Activated naive CD4-positive, alpha-beta T cell treated with anti-CD3 and anti-CD28 coated beads, Interleukin-2, amount 50 U/mL, for 24 hours (primary cell): ENCODE measurements around the gene HES3.
"Not testable (repeated sequence)": the region's sequence is repeated elsewhere in the genome, so short reads cannot be mapped to it uniquely, and the experiment has no call there.

Experiments used
- H3K27ac Mint-ChIP-seq: one replicate; pipeline ENCODE4 v1.8.0; 2021; ENCODE audit warnings: mild to moderate bottlenecking, mixed read lengths
- H3K27me3 Mint-ChIP-seq: one replicate; pipeline ENCODE4 v1.8.0; 2021; ENCODE audit warnings: mixed read lengths
- H3K36me3 Mint-ChIP-seq: one replicate; pipeline ENCODE4 v1.8.0; 2021; ENCODE audit warnings: mixed read lengths
- H3K4me1 Mint-ChIP-seq: one replicate; pipeline ENCODE4 v1.8.0; 2021; ENCODE audit warnings: mixed read lengths
- H3K4me3 Mint-ChIP-seq: one replicate; pipeline ENCODE4 v1.8.0; 2021; ENCODE audit warnings: mild to moderate bottlenecking, mixed read lengths
- H3K9me3 Mint-ChIP-seq: one replicate; pipeline ENCODE4 v1.8.0; 2021; ENCODE audit warnings: mixed read lengths

Gene HES3

GRCh38 chr1:6210591-6211355, 33.2 kb upstream of the HES3 start:
- no peak overlapping the region for H3K4me3 Mint-ChIP-seq
- no peaks in the 10 kb centered on the region for H3K4me1 Mint-ChIP-seq
- H3K27me3 Mint-ChIP-seq = peaks cover 17% of the 10 kb centered on the region
- no peaks in the 10 kb centered on the region for H3K36me3 Mint-ChIP-seq
- H3K27ac Mint-ChIP-seq = no peak overlapping the region
- H3K9me3 Mint-ChIP-seq = no peaks in the 10 kb centered on the region

- Mint-ChIP-seq H3K27me3 (peaks cover 16% of the 10 kb centered on the region), H3K4me3 (no peak overlapping the region), H3K36me3 (no peaks in the 10 kb centered on the region), H3K4me1 (no peaks in the 10 kb centered on the region), H3K9me3 (no peaks in the 10 kb centered on the region), H3K27ac (no peak overlapping the region)
Observed at GRCh38 chr1:6211731-6212130, 32.2 kb upstream of the HES3 start.

DNA sequence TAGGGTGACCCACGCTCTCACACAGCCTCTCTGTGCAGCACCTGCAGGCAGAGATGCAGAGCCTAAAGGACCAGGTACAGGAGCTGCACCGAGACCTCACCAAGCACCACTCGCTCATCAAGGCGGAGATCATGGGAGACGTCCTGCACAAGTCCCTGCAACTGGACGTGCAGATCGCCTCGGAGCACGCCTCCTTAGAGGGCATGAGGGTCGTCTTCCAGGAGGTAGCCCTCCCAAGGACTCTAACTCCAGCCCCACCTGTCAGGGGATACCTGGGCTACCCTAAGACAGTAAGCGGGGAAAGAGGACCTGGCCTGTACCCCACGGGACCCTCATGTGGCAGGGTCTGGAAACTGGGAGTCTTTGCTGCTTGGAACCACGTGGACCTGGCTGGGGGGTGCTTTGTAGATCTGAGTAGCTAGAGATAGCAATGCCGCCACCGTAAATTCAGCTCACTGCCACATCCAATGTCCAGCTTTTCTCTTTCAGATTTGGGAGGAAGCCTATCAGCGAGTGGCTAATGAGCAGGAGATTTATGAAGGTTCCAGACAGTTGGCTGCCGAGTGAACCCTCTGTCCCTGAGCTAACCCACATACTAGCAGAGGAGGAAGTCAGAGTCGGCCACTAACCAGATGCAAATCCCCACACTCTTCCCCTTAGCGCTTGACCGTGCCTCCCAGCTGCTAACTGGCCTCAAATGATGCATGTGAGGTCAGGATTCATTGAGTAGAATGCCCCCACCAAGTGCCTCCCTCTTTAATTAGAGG, 31.6 kb upstream of the HES3 start:
- H3K9me3 Mint-ChIP-seq = no peaks in the 10 kb centered on the region
- no peaks in the 10 kb centered on the region for H3K36me3 Mint-ChIP-seq
- H3K27ac Mint-ChIP-seq = no peak overlapping the region
- no peaks in the 10 kb centered on the region for H3K4me1 Mint-ChIP-seq
- H3K27me3 Mint-ChIP-seq = peaks cover 15% of the 10 kb centered on the region
- no peak overlapping the region for H3K4me3 Mint-ChIP-seq

GRCh38 chr1:6218375-6219164, 25.4 kb upstream of the HES3 start:
- Mint-ChIP-seq H3K4me1 (no peaks in the 10 kb centered on the region), H3K9me3 (no peaks in the 10 kb centered on the region), H3K27me3 (peaks cover 5% of the 10 kb centered on the region)

DNA sequence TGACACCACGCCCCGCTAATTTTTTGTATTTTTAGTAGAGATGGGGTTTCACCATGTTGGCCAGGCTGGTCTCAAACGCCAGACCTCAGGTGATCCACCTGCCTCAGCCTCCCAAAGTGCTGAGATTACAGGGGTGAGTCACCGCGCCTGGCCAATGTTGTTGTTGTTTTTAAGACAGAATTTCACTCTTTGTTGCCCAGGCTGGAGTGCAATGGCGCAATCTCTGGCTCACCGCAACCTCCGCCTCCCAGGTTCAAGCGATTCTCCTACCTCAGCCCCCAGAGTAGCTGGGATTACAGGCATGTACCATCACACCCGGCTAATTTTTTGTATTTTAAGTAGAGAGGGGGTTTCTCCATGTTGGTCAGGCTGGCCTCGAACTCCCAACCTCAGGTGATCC, 24.3 kb upstream of the HES3 start:
- H3K36me3 Mint-ChIP-seq, H3K9me3 Mint-ChIP-seq, H3K4me3 Mint-ChIP-seq, H3K27me3 Mint-ChIP-seq, H3K4me1 Mint-ChIP-seq, H3K27ac Mint-ChIP-seq: not testable (repeated sequence)

More at GRCh38 chr1:6218375-6219164, 25.4 kb upstream of the HES3 start:
- H3K36me3 Mint-ChIP-seq = no peaks in the 10 kb centered on the region
- H3K4me3 Mint-ChIP-seq = no peak overlapping the region
- H3K27ac Mint-ChIP-seq = no peak overlapping the region

DNA sequence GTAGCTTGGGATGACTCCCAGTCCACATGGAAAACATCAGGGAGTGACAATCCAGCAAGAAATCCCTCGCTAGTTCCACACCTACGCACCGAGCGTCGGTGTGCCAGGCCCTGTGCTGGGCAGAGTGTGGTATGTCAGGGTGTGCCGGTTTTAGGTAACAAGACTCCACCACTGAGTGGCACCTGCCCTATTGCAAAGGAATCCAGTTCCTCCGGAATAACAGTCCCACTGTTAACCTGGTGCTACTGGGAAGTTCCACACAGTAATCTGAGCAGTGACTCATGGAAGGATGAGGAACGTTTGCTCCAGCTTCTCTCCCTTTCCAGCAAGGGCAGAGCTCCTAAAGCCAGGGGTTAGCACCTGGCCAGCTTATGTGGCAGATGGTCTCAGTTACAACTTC, 23.7 kb upstream of the HES3 start:
- Mint-ChIP-seq H3K4me3 (no peak overlapping the region), H3K9me3 (no peaks in the 10 kb centered on the region), H3K27ac (no peak overlapping the region), H3K27me3 (peaks cover 3% of the 10 kb centered on the region), H3K4me1 (no peaks in the 10 kb centered on the region), H3K36me3 (no peaks in the 10 kb centered on the region)

DNA sequence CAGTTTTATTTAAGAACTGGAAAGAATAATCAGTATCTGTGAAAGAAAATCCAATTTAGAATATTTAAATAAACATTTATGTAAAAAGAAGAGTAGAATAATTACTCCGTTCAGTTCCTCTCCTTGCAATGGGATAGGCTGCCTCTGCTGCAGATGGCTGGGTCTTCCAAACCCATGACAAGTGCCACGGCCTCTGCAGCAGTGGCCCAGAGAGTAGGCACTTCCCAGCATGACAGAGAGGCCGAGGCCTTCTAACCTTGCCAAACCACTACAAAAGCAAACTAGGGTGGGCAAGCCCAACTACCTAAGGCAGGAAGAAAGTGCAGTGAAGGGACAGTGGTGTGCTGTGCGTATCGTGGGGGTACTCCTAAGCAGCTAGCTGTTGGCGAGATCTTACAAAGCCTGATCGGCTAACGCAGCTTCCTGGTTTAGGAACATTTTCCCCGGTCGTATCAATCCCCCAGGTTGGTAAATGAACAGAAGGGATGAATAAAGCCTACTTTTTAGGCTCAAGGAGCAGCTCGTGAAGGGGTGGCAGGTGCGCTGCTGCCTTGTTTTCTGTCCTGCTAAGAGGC, 22.7 kb upstream of the HES3 start:
- H3K4me3 Mint-ChIP-seq = no peak overlapping the region
- H3K27me3 Mint-ChIP-seq = peaks cover 1% of the 10 kb centered on the region
- H3K4me1 Mint-ChIP-seq = no peaks in the 10 kb centered on the region
- H3K27ac Mint-ChIP-seq = no peak overlapping the region
- peaks cover under 1% of the 10 kb centered on the region for H3K36me3 Mint-ChIP-seq
- no peaks in the 10 kb centered on the region for H3K9me3 Mint-ChIP-seq

GRCh38 chr1:6222636-6223035, 21.3 kb upstream of the HES3 start:
- no peaks in the 10 kb centered on the region for H3K4me1 Mint-ChIP-seq
- H3K27ac Mint-ChIP-seq = no peak overlapping the region
- peaks cover 4% of the 10 kb centered on the region for H3K36me3 Mint-ChIP-seq
- H3K9me3 Mint-ChIP-seq = no peaks in the 10 kb centered on the region
- no peaks in the 10 kb centered on the region for H3K27me3 Mint-ChIP-seq
- no peak overlapping the region for H3K4me3 Mint-ChIP-seq

- H3K27ac Mint-ChIP-seq = no peak overlapping the region
- H3K36me3 Mint-ChIP-seq = peaks cover 4% of the 10 kb centered on the region
Observed at GRCh38 chr1:6223617-6224016, 20.4 kb upstream of the HES3 start.

DNA sequence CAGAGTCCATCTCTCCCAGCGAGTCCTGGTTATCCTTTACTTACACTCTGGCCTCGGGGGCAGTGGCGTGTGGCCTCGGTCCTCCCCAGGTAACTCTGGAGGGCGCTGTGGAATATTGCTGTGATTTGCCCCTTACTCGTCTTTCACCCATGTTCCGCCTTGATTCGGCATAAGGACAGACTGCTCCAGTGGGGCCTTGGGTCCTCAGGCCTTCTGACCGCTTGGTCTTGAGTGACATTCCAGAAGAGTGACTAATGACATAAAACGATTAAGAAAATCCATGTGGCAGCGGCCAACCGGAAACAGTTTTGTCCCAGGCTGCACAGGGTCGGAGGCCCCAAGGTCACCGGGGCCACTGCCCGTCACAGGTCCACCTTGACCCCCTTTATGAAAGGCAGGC, 19.3 kb upstream of the HES3 start:
- Mint-ChIP-seq H3K4me1 (no peaks in the 10 kb centered on the region), H3K27ac (no peak overlapping the region), H3K27me3 (no peaks in the 10 kb centered on the region), H3K4me3 (no peak overlapping the region), H3K9me3 (no peaks in the 10 kb centered on the region), H3K36me3 (peaks cover 4% of the 10 kb centered on the region)

More at GRCh38 chr1:6223617-6224016, 20.4 kb upstream of the HES3 start:
- H3K4me1 Mint-ChIP-seq = no peaks in the 10 kb centered on the region
- H3K4me3 Mint-ChIP-seq = no peak overlapping the region
- no peaks in the 10 kb centered on the region for H3K27me3 Mint-ChIP-seq
- H3K9me3 Mint-ChIP-seq = no peaks in the 10 kb centered on the region

- H3K36me3 Mint-ChIP-seq = peaks cover 4% of the 10 kb centered on the region
- no peak overlapping the region for H3K27ac Mint-ChIP-seq
- no peaks in the 10 kb centered on the region for H3K9me3 Mint-ChIP-seq
Observed at GRCh38 chr1:6225651-6226050, 18.3 kb upstream of the HES3 start.

DNA sequence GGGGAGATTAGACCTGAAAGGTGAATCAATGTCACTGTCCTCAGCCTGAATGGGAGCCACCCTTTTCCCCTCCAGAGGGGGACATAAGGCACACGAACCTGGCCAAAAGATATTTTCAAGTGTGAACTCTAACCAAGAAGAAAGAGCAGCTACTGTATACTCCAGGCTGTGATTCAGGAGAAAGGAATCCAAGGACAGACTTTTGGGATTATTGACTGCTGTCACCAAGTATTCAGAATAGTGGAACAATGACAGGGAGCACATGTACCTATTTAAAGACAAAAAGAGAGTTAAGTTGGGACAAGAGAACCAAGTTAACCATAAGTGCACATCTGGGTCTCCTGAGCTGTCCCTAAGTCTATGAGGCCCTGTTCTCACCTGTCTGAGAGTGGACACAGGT, 10.6 kb upstream of the HES3 start:
- no peak overlapping the region for H3K4me3 Mint-ChIP-seq
- no peaks in the 10 kb centered on the region for H3K27me3 Mint-ChIP-seq
- H3K9me3 Mint-ChIP-seq = no peaks in the 10 kb centered on the region
- H3K27ac Mint-ChIP-seq = no peak overlapping the region
- H3K4me1 Mint-ChIP-seq = peaks cover 11% of the 10 kb centered on the region
- peaks cover 7% of the 10 kb centered on the region for H3K36me3 Mint-ChIP-seq

More at GRCh38 chr1:6225651-6226050, 18.3 kb upstream of the HES3 start:
- Mint-ChIP-seq H3K4me1 (no peaks in the 10 kb centered on the region), H3K27me3 (no peaks in the 10 kb centered on the region), H3K4me3 (no peak overlapping the region)

- Mint-ChIP-seq H3K27me3 (peaks cover 4% of the 10 kb centered on the region), H3K4me3 (peak overlapping the region; percentile 93), H3K4me1 (peaks cover 11% of the 10 kb centered on the region), H3K36me3 (peaks cover 7% of the 10 kb centered on the region), H3K27ac (peak overlapping the region; percentile 41), H3K9me3 (no peaks in the 10 kb centered on the region)
Observed at GRCh38 chr1:6234502-6235295, 9.3 kb upstream of the HES3 start.

GRCh38 chr1:6235296-6235677, 8.7 kb upstream of the HES3 start:
- Mint-ChIP-seq H3K27ac (peak overlapping the region; percentile 41), H3K27me3 (peaks cover 4% of the 10 kb centered on the region), H3K9me3 (no peaks in the 10 kb centered on the region), H3K36me3 (peaks cover 7% of the 10 kb centered on the region), H3K4me1 (peaks cover 11% of the 10 kb centered on the region), H3K4me3 (peak overlapping the region; percentile 93)

DNA sequence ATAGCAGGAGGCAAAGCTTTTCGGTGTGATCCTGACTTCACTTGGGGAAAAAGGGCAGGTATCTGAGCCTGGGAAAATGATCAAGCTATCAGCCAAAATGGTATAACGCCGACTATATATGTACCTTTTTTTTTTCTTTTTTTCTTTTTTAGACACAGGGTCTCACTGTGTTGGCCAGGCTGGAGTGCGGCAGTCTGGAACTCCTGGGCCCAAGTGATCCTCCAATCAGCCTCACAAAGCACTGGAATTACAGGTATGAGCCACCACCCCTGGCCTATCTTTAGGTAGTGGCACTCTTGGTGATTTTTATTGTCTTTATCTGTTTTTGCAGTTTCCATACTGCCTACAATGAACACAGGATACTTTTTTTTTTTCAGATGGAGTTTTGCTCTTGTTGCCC, 6.9 kb upstream of the HES3 start:
- H3K4me1 Mint-ChIP-seq = peaks cover 18% of the 10 kb centered on the region
- H3K36me3 Mint-ChIP-seq = peaks cover 4% of the 10 kb centered on the region
- H3K27me3 Mint-ChIP-seq = peaks cover 12% of the 10 kb centered on the region
- H3K4me3 Mint-ChIP-seq = peak overlapping the region; percentile 15
- no peak overlapping the region for H3K27ac Mint-ChIP-seq
- H3K9me3 Mint-ChIP-seq = no peaks in the 10 kb centered on the region
